Measurements from ENCODE around the gene LCA5L.
"Not testable (repeated sequence)": the region's sequence is repeated elsewhere in the genome, so short reads cannot be mapped to it uniquely, and the experiment has no call there.

The LCA5L gene

DNA sequence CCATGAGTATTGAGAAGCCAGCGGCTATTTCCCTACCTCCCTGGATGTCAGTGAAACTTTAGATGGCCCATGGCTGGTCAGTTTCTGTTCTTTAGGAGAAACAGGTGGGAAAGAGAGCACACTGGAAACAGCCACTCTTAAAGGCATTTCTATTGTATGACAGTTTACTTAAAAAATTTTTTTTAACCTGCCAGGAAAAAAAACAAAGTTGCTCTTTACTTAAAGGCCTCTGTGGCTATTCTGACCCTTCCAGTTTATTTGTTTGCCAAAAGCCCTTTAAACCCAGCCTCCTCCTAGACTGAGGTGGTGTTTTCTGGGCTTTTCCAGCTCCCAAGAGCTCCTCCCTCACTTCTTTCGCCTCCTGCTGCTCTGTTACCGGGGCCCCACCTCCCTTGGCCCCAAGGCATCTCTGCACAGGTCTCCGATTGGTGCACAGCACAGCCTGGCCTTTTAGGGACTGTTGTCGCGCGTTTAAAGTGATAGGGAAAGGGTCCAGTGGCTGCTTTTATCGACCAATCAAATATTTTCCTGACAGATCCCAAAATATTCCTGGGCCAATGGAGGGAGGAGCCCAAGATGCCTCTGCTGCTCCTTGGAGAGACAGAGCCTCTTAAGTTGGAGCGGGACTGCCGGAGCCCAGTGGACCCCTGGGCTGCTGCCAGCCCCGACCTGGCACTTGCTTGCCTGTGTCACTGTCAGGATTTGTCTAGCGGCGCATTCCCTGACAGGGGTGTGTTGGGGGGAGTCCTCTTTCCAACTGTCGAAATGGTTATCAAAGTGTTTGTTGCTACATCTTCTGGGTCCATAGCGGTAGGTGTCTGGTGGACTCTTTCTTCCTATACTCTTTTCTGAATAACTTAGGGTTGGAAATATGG, 6.0 kb upstream of the LCA5L start, which contains the start of gene SH3BGR:
SH3BGR (plus strand) TSS at position 639 of the 875 bp plus-strand sequence; CDS start at position 766, 127 bp downstream.
- no peak for DNase-seq

- DNase-seq = no peak
These were observed 1.7 kb upstream of the LCA5L start for GRCh38 chr21:39447264-39447663.

DNA sequence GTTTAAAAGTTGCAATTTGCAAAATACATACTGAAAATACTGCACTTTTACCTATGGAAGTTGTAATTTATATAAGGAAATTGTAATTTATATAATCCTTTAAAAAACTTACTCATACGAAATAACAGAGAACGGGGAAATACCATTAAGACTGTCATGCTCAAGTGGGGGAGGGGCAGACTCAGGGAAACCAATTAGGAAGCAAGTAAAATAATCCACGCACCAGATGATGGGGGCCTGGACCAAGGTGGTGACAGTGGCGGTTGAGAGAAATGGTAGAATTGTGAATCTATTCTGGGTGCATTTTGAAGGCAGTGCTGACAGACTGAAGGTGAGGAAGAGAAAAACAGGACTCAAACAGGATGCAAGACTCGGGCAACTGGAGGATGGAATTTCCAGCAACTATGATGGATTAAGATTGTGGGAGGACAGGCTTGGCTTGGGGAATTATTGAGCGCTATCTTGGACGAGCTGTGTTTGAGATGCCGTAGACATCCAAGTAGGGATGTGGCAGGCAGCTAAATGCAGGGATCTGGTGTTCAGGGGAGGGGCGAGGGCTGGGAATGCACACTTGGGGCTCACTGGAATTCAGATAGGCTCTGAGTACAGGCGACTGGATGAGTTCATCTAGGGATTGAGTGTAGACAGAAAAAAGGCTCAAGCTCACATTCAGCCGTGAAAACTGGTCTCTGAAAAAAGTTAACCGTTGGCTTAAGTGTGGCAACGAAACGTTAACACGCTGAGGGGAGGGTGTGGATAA, 977 bp downstream of the LCA5L start:
- no peak for DNase-seq

- peak; percentile 70 for DNase-seq
These were observed 3.8 kb downstream of the LCA5L start for GRCh38 chr21:39441502-39442475.

DNA sequence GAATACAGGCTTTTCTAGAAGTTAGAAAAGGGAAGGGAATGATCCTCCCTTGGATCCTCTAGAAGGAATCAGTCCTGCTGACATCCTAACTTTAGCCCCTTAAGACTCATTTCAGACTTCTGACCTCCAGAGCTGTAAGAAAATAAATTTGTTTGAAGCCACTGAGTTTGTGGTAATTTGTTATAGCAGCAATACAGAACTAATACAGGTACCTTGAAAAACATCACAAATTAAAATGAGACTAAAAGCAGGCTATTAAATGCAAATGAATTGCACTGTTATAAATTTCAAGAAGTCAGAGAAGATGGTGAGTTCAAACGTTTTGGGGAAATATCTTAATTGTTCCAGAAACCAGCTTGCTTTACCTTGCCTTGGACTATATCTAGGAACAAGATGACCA, 6.3 kb downstream of the LCA5L start:
- no peak for DNase-seq

DNA sequence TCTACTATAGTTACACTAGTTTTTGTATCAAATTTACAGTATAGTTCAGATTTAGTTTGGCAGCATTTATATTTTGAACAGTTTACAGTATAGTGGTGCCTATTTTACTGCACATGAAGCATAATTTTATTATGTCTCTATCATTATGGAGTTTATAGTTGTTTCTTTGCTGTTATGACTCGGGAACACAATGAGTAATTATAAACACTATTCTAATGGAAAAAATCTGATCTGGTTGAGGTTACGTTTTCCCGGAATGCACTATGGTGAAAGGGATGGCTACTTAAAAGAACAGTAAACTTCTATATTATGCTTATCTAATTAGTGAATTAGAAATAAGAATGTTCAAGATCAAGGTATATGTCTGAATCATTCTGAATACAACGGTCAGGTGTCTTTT, 10.6 kb downstream of the LCA5L start:
- no peak for DNase-seq

GRCh38 chr21:39430954-39431353, 14.6 kb downstream of the LCA5L start:
- DNase-seq = no peak

DNA sequence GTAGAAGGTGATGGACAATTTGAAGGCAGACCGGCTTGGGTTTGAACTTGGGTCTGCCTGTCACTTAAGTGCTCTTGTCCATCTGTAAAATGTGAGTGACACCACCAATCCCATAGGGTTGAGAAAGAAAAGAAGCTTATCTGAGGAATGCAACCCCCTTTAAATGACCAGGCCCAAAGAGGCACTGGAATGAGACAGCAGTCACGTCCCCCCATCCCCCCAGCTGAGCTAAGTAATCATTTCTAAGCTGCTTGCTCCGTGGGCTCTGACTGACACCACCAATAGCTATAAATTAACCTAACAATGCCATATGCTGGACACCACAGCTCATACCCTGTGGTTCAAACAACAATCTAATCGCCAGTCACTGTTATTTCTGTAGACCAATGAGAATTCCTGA, 15.1 kb downstream of the LCA5L start:
- DNase-seq = no peak

- DNase-seq = no peak
These were observed 15.6 kb downstream of the LCA5L start for GRCh38 chr21:39430016-39430415.

DNA sequence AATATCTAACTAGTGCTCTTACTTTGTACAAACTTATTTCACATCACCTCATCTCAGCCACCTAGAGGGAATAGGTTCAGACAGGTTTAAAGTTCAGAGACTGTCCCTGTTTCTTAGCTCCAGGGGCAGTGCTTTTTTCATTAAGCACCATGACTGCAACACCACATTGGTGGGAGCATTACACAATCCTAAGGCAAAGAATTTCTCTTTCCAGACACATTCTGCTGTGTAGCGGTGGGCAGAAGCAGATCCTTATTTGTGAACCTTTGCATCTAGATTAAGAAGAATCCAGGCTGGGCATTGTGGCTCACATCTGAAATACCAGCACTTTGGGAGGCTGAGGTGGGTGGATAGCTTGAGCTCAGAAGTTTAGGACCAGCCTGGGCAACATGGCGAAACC, 16.1 kb downstream of the LCA5L start:
- DNase-seq = no peak

DNA sequence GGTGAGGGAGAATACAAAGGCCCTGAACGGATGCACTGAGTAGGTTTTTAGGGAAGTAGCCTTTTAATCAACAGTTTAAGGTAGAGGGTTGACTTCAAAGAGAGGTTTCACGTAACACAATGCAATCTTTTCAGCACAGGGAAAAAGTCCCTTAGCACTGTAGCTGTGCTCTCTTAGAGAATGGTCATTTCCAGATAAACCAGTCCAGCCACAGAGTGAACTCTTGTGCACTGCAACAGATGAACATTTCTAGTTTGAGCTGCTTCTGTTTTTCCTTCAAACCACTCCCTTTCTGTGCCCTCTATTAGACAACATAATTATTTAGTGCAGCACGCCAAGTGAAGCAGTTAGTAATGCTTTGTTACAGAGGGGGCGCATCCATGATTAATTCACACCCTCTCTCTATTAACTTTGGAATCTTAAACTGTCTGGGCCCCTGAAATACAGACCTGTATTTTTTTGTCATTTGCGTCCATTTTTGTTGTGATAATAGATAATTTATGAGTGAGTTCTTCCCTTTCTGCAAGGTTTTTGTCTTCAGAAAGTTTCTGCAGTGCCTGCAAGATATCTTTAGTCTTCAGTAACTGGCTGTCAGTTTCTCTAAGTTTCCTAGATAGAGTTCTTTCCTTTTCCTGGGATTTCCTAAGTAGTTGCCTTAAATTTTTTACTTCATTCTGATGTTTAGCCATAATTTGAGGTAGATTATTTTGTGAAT, 22.9 kb downstream of the LCA5L start:
- DNase-seq = no peak

DNA sequence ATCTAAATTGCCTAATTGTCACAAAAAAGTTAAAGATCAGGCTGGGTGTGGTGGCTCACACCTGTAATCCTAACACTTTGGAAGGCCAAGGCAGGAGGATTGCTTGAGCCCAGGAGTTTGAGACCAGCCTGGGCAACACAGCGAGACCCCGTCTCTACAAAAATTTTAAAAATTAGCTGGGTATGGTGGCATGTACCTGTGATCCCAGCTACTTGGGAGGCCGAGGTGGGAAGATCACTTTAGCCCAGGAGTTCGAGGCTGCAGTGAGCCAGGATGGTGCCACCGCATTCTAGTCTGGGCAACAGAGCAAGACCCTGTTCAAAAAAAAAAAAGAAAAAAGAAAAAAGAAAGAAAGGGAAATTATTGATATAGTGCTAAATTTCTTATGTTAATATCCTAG, 26.4 kb downstream of the LCA5L start:
- DNase-seq = not testable (repeated sequence)

GRCh38 chr21:39406065-39406464, 39.5 kb downstream of the LCA5L start:
- DNase-seq = no peak

GRCh38 chr21:39400173-39400572, 45.4 kb downstream of the LCA5L start:
- no peak for DNase-seq

GRCh38 chr21:39397646-39398385, 47.8 kb downstream of the LCA5L start:
- DNase-seq = no peak

GRCh38 chr21:39392981-39393380, 52.6 kb downstream of the LCA5L start:
- no peak for DNase-seq

DNA sequence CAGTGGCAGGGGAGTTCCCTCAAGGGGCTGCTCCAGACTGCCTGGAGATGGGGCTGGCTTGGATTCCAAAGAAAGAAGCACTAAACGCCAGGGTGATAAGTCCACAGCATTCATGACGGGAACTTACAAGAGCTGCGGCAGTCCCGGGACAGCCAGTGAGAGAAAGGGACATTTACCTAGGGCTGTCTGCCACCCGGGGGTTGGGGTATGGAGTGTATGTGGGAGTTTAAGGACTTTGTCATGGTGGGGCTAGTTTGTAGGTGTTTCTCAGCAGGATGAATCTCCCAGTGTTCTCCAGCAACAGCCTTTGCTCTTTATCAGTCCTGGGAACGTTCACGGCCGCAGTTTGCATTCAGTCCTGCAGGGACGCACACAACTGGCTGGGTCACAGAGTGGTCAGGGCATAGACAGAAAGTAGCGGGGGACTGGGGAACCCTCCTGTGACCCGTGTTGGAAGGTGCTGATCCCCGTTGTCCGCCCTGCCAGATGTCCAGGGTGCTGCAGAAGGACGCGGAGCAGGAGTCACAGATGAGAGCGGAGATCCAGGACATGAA, 55.3 kb downstream of the LCA5L start:
- no peak for DNase-seq

DNA sequence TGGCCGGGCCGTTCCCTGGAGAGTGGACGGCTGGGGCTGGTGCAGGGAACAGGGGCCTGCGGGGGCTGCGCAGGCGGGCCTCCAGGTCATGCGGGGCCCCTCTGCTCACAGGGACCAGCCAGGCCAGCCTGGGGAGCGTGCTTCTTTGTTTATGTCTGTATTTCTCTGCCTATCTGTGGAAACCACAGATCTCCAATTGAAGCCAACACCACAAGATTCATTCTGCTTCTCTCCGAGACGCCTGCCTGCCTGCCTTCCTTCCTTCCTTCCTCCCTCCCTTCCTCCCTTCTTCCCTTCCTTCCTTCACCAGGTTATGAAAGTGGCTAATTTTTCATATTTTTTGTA, 56.8 kb downstream of the LCA5L start:
- no peak for DNase-seq

- peak; percentile 93 for DNase-seq
These were observed 57.4 kb downstream of the LCA5L start for GRCh38 chr21:39388038-39388810.

DNA sequence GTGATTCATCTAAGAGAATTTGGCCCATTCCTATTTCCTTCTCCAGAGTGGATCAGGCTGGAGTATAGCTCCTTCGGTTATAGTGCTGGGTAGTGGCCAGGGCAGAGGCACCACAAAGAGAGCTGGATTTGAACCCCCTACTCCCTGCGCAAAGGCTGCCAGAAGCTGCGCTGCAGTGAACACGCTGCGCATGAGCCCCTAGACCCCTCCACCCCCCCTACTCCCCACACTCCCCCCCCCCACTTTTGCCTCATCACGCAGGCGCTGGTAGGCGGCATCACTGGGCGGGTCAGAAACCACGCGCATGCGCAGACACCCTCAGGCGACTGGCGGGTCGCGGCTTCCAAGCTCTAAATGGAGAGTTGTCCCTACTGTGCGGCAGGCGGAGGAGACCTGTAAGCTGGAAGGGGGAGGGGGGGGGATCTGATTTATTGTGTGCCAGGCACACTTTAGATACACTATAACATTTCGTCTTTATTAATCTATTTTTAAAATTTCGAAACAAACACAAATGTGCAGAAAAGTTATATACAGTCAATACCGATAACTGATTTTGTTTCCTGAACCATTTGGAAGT, 58.0 kb downstream of the LCA5L start:
- peak; percentile 95 for DNase-seq

Measured in NCI-H1694 (cell line).